CD8-positive, alpha-beta memory T cell (primary cell): ENCODE data around the gene GPC4. TPM values are rescaled to one million over a fixed set of nuclear protein-coding genes. Genes with fewer than 3 reads are reported as not detected.

Experiments
- CTCF ChIA-PET: fragments of 350-600 bp; sonication (Branson Sonifier 250); formaldehyde crosslinking; loops from one replicate; lab custom pipeline; 2021; ENCODE audit warnings: antibody characterized with exemption; lab: Charles Lee
- POLR2A ChIA-PET: fragments of 350-600 bp; sonication (Branson Sonifier 250); formaldehyde crosslinking; loops from one replicate; lab custom pipeline; 2021; ENCODE audit warnings: antibody characterized with exemption; lab: Charles Lee
- DNase-seq, 5 donors: peaks; one replicate each; pipeline versions ENCODE4 v3.0.0 to v3.0.0-alpha.2; 2020 to 2022; ENCODE audit warnings: mixed read lengths in 1 of 5
- H3K27ac ChIP-seq: one replicate; pipeline ENCODE4 v1.7.0; 2013; ENCODE audit warnings: low read depth, mild to moderate bottlenecking, low read length, moderate library complexity
- H3K27me3 ChIP-seq: 2 replicates; pipeline ENCODE4 v1.7.0; 2013; ENCODE audit warnings: low read length, mild to moderate bottlenecking; ENCODE audit not compliant: insufficient read depth, poor library complexity, severe bottlenecking
- H3K36me3 ChIP-seq: 2 replicates; pipeline ENCODE4 v1.7.0; 2013; ENCODE audit warnings: mild to moderate bottlenecking, low read length, moderate library complexity; ENCODE audit not compliant: insufficient read depth
- H3K4me1 ChIP-seq: 2 replicates; pipeline ENCODE4 v1.7.0; 2013; ENCODE audit warnings: mild to moderate bottlenecking, low read length, moderate library complexity; ENCODE audit not compliant: insufficient read depth
- H3K4me3 ChIP-seq: 2 replicates; pipeline ENCODE4 v1.7.0; 2013; ENCODE audit warnings: mild to moderate bottlenecking, low read length
- H3K9me3 ChIP-seq: 2 replicates; pipeline ENCODE4 v1.7.0; 2013; ENCODE audit warnings: mild to moderate bottlenecking, low read length
- H3K27ac Mint-ChIP-seq, 8 donors: one replicate each; pipeline ENCODE4 v1.8.0; 2020 to 2021; ENCODE audit warnings: mixed read lengths in 8 of 8, mild to moderate bottlenecking in 6 of 8, inconsistent platforms in 3 of 8, moderate library complexity in 3 of 8
- H3K27me3 Mint-ChIP-seq, 2 donors: one replicate each; pipeline ENCODE4 v1.8.0; 2020 to 2021; ENCODE audit warnings: mixed read lengths in 2 of 2, mild to moderate bottlenecking in 1 of 2, moderate library complexity in 1 of 2
- H3K36me3 Mint-ChIP-seq, 3 donors: one replicate each; pipeline ENCODE4 v1.8.0; 2020 to 2021; ENCODE audit warnings: mixed read lengths in 3 of 3, inconsistent platforms in 1 of 3, mild to moderate bottlenecking in 1 of 3
- H3K4me1 Mint-ChIP-seq, 3 donors: one replicate each; pipeline ENCODE4 v1.8.0; 2020 to 2021; ENCODE audit warnings: mixed read lengths in 3 of 3, inconsistent platforms in 1 of 3, mild to moderate bottlenecking in 1 of 3
- H3K4me3 Mint-ChIP-seq, 7 donors: one replicate each; pipeline ENCODE4 v1.8.0; 2020 to 2021; ENCODE audit warnings: mixed read lengths in 7 of 7, mild to moderate bottlenecking in 6 of 7, moderate library complexity in 4 of 7, inconsistent platforms in 2 of 7
- H3K9me3 Mint-ChIP-seq, 5 donors: one replicate each; pipeline ENCODE4 v1.8.0; 2020 to 2022; ENCODE audit warnings: mixed read lengths in 5 of 5, mild to moderate bottlenecking in 3 of 5, moderate library complexity in 2 of 5, inconsistent platforms in 1 of 5
- polyA plus RNA-seq: library from polyadenylated mRNA; unstranded; fragments of 300-500 nt; fragmentation: Illumina TruSeq; gene quantifications from one replicate; pipeline ENCODE4 v1.2.3, GENCODE V29; 2021
- total RNA-seq, 2 experiments: library from RNA; stranded (reverse); gene quantifications; one replicate each; pipeline ENCODE4 v1.2.3, GENCODE V29; 2021

The GPC4 gene
- total and polyA plus RNA-seq, 3 experiments from 2014 or later: not detected

DNA sequence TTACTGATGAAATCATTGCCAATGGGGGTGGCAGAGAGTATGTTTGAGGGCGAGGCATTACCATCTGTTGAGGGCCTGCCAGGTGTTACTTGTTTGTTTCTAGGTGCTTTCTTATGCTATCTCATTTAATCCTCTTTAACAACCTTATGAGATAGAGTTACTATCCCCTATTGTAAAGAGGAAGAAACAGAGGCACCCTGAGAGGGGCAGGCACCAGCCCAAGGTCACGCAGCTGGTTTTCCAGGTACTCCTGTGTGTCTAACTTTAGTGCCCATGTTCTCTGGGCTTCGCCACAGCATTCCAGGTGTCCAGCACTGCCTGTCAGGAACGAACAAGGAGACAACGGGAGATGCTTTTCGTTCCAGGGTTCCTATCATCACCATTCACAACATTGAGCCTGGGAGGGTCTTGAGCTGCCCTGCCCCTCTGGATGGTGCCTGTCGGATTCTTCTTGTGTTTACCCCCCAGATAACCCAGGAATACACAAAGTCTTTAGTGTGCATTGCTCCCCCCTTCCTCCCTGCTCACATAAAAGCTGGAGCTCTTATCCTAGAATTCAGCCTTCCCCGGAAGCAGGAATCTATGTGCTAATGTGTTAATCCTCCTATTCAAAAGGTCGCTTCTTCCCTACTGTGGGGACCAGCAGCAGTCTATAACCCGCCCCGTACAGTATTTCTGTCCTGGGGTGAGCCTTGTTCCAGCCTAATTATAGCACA, 24.9 kb upstream of the GPC4 start:
- no peaks in the 10 kb centered on the region for H3K9me3 ChIP-seq
- ChIA-PET CTCF (no interaction called here), POLR2A (no interaction called here)
- Mint-ChIP-seq H3K4me3 (no peak overlapping the region), H3K9me3 (no peaks in the 10 kb centered on the region), H3K27me3 (peaks cover 0 to 10% of the 10 kb centered on the region in 2 donors), H3K4me1 (peaks cover 0 to 6% (median 1%) of the 10 kb centered on the region in 3 donors), H3K36me3 (no peaks in the 10 kb centered on the region), H3K27ac (no peak overlapping the region)
- H3K27ac ChIP-seq: no peak overlapping the region
- H3K27me3 ChIP-seq: no peaks in the 10 kb centered on the region
- H3K36me3 ChIP-seq: no peaks in the 10 kb centered on the region
- no peak overlapping the region for H3K4me3 ChIP-seq
- DNase-seq: no peak
- no peaks in the 10 kb centered on the region for H3K4me1 ChIP-seq

DNA sequence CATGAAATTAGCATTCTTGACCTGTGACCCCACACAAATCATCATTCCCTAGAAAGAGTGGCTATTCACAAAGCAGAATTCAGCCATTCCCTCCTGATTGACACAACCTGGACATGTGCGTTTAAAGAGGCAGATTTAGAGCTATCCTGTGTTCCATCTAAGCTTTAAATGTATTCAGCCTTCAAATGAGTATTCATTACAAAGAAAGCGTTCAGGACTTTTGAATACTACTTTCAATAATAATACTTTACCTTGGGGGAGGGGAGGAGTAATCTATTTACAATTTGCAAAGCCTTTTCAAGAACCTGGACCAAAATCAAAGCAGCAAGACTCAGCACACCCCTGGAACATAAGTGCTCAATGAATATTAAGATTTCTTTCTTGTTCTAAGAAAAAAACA, 22.5 kb upstream of the GPC4 start:
- no peaks in the 10 kb centered on the region for H3K4me1 Mint-ChIP-seq
- no peaks in the 10 kb centered on the region for H3K36me3 Mint-ChIP-seq
- H3K4me1 ChIP-seq: no peaks in the 10 kb centered on the region
- H3K9me3 Mint-ChIP-seq: no peaks in the 10 kb centered on the region
- peaks cover 0 to 7% of the 10 kb centered on the region in 2 donors for H3K27me3 Mint-ChIP-seq
- H3K27me3 ChIP-seq: no peaks in the 10 kb centered on the region
- DNase-seq: no peak
- no peak overlapping the region for H3K27ac Mint-ChIP-seq
- no peaks in the 10 kb centered on the region for H3K9me3 ChIP-seq
- ChIA-PET POLR2A (no interaction called here), CTCF (no interaction called here)
- H3K27ac ChIP-seq: no peak overlapping the region
- H3K4me3 ChIP-seq: no peak overlapping the region
- H3K4me3 Mint-ChIP-seq: no peak overlapping the region
- no peaks in the 10 kb centered on the region for H3K36me3 ChIP-seq

DNA sequence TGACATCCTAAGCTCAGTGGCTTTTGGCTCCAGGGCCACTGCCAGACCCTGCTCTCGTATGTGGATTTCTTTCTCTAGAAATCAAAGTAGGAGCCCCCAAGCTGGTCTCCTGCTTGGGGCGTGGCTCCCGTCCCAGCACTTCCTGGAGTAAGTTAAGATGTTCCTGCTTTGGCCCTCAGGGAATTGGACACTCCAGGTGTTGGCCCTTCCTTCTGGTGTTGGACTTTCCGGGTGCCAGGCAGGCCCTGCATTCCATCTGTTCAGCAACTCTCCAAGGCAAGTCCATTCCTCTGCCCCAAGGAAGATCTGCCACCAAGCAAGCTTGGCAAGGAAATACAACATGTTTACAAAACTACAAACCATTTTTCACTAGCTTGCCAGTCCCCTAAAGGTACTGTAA, 22.1 kb upstream of the GPC4 start:
- H3K36me3 ChIP-seq: no peaks in the 10 kb centered on the region
- H3K4me3 Mint-ChIP-seq: no peak overlapping the region

DNA sequence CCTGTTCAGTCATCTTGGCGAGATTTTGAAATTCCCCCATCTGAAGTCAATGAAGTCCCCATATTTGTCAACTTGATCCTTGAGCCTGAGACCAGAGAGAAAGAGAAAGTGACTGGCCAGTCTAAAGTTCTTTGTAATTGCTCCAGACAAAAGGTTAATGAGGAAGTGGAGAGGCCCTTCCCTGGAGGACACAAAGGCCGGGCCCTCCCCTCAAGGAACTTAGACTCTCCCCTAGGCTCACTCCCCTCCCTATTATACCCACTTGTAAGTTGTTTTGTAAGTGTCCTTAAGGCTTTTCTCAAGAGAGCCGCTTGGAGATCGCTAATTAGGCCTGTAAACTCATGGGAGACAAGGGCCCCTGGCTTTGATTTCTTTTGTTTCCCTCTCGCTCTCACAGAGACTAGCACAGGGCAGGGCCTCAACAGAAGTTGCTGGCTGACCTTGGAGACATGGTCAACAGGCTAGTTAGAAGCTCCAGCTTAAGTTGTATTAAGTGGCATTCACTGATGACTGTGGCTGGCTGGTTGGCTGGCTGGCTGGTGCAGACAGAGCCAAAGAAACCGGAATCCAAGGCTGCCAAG, 20.3 kb upstream of the GPC4 start:
- Histone ChIP-seq H3K4me1 (no peaks in the 10 kb centered on the region), H3K4me3 (no peak overlapping the region), H3K36me3 (no peaks in the 10 kb centered on the region), H3K9me3 (no peaks in the 10 kb centered on the region), H3K27me3 (no peaks in the 10 kb centered on the region), H3K27ac (no peak overlapping the region)
- no peaks in the 10 kb centered on the region for H3K4me1 Mint-ChIP-seq
- peaks cover 0 to 12% of the 10 kb centered on the region in 2 donors for H3K27me3 Mint-ChIP-seq
- DNase-seq: no peak
- no peaks in the 10 kb centered on the region for H3K36me3 Mint-ChIP-seq
- ChIA-PET POLR2A (no interaction called here), CTCF (no interaction called here)
- H3K4me3 Mint-ChIP-seq: no peak overlapping the region
- H3K27ac Mint-ChIP-seq: no peak overlapping the region
- H3K9me3 Mint-ChIP-seq: no peaks in the 10 kb centered on the region

More for the DNA sequence above, 22.1 kb upstream of the GPC4 start:
- H3K4me1 ChIP-seq: no peaks in the 10 kb centered on the region
- no peaks in the 10 kb centered on the region for H3K27me3 ChIP-seq
- no peak for DNase-seq
- no peaks in the 10 kb centered on the region for H3K4me1 Mint-ChIP-seq
- no peaks in the 10 kb centered on the region for H3K36me3 Mint-ChIP-seq
- H3K9me3 Mint-ChIP-seq: no peaks in the 10 kb centered on the region
- no peak overlapping the region for H3K27ac ChIP-seq
- peaks cover 0 to 7% of the 10 kb centered on the region in 2 donors for H3K27me3 Mint-ChIP-seq
- ChIA-PET POLR2A (no interaction called here), CTCF (no interaction called here)
- no peaks in the 10 kb centered on the region for H3K9me3 ChIP-seq
- no peak overlapping the region for H3K4me3 ChIP-seq
- no peak overlapping the region for H3K27ac Mint-ChIP-seq

DNA sequence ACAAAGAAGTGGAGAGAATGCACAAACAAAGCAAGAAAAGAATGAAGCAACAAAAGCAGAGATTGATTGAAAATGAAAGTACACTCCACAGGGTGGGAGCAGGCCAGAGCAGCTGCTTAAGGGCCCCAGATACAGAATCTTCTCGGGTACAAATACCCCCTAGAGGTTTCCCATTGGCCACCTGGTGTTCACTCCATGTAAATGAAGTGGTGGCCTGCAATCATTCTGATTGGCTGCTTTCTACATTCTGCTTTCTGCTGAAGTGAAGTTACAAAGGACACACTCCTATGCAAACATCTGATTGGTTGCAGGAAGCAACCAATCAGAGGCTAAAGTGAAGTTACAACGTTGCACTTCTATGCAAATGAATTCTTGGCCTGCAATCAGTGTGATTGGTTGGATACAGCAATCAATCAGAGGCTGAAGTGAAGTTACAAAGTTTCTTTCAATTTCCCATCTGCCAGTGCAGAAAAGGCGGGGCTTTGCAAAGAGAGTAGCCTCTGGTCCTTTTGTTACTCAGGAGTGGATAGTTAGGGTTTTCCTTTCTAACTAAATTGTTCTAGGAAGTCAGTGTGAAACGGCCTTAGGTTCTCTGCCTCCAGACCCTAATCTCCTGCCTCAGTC, 19.0 kb upstream of the GPC4 start:
- no peak for DNase-seq
- Histone ChIP-seq H3K4me3 (no peak overlapping the region), H3K27ac (no peak overlapping the region), H3K36me3 (no peaks in the 10 kb centered on the region), H3K4me1 (no peaks in the 10 kb centered on the region), H3K27me3 (no peaks in the 10 kb centered on the region), H3K9me3 (no peaks in the 10 kb centered on the region)
- Mint-ChIP-seq H3K27ac (no peak overlapping the region), H3K9me3 (no peaks in the 10 kb centered on the region), H3K4me1 (no peaks in the 10 kb centered on the region), H3K4me3 (no peak overlapping the region), H3K36me3 (no peaks in the 10 kb centered on the region), H3K27me3 (peaks cover 0 to 8% of the 10 kb centered on the region in 2 donors)
- ChIA-PET POLR2A (no interaction called here), CTCF (no interaction called here)

DNA sequence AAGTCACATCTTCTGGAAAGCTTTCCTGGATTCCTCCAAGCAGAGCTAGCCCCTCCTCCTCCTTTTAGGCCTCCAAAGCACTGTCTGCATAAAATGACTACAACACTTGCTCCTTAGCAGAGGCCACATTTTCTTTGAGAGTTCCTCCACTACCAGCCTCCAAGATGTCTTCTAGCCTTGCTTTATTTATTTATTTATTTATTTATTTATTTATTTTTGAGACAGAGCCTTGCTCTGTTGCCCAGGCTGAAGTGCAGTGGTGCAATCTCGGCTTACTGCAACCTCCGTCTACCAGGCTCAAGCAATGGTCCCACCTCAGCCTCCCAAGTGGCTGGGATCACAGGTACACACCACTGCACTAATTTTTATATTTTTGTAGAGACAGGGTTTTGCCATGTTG, 4.6 kb upstream of the GPC4 start:
- no peaks in the 10 kb centered on the region for H3K36me3 ChIP-seq
- Mint-ChIP-seq H3K36me3 (no peaks in the 10 kb centered on the region), H3K4me1 (peaks cover 0 to 6% (median 0%) of the 10 kb centered on the region in 3 donors), H3K27ac (no peak overlapping the region), H3K9me3 (peaks cover 0 to 2% (median 0%) of the 10 kb centered on the region in 5 donors), H3K27me3 (peaks cover 18 to 29% of the 10 kb centered on the region in 2 donors), H3K4me3 (no peak overlapping the region)
- H3K9me3 ChIP-seq: no peaks in the 10 kb centered on the region
- H3K27ac ChIP-seq: no peak overlapping the region
- no peak for DNase-seq
- no peak overlapping the region for H3K4me3 ChIP-seq
- H3K4me1 ChIP-seq: no peaks in the 10 kb centered on the region
- H3K27me3 ChIP-seq: no peaks in the 10 kb centered on the region
- CTCF ChIA-PET: no interaction called here
- POLR2A ChIA-PET: no interaction called here

DNA sequence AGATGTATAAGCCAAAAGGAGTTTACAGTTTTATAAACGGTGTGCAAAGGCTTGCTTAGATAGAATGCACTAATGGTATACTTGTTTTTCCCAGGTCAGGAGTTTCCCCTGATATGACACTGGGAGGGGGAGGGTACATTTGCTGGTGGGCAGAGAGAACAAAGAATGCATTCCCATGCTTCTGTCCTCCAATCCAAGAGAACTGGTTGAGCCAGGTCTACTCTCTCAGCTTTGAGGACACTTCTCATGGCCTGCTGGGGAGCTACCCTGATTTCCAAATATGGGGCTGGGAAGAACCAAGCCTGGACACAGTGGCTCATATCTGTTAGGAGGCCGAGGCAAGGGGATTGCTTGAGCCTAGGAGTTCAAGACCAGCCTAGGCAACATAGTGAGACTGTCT, 3.3 kb upstream of the GPC4 start:
- Histone ChIP-seq H3K9me3 (no peaks in the 10 kb centered on the region), H3K4me1 (no peaks in the 10 kb centered on the region), H3K27me3 (no peaks in the 10 kb centered on the region), H3K27ac (no peak overlapping the region), H3K4me3 (no peak overlapping the region), H3K36me3 (no peaks in the 10 kb centered on the region)
- Mint-ChIP-seq H3K9me3 (peaks cover 0 to 2% (median 0%) of the 10 kb centered on the region in 5 donors), H3K4me3 (no peak overlapping the region), H3K4me1 (peaks cover 0 to 12% (median 0%) of the 10 kb centered on the region in 3 donors), H3K36me3 (no peaks in the 10 kb centered on the region), H3K27ac (peak overlapping the region in 1 of 8 donors; percentile 9), H3K27me3 (peaks cover 16 to 38% of the 10 kb centered on the region in 2 donors)
- ChIA-PET POLR2A (no interaction called here), CTCF (no interaction called here)
- no peak for DNase-seq

DNA sequence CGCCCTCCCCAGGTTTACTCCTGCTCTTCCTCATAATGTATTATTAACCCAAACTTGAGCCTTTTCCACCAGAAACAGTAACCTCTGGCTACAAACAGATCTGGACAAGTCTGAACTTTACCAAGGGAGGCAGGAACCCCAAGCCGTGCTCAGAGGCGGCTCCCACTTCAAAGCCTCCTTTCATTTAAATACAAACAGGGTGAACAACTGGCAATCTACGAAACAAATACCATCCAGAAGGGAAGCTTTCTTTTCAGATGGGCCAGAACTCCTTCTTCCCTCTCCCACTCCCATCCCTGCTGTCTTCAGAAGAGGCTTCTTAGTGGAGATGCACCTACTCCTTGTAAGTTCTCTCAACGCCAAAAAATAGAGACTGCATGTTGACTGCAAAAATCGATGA, 2.1 kb upstream of the GPC4 start:
- H3K4me1 Mint-ChIP-seq: peaks cover 0 to 12% (median 0%) of the 10 kb centered on the region in 3 donors
- no peak overlapping the region for H3K4me3 Mint-ChIP-seq
- Histone ChIP-seq H3K4me1 (no peaks in the 10 kb centered on the region), H3K27me3 (no peaks in the 10 kb centered on the region), H3K36me3 (no peaks in the 10 kb centered on the region), H3K4me3 (no peak overlapping the region), H3K27ac (no peak overlapping the region), H3K9me3 (no peaks in the 10 kb centered on the region)
- DNase-seq: no peak
- ChIA-PET CTCF (no interaction called here), POLR2A (no interaction called here)
- H3K36me3 Mint-ChIP-seq: no peaks in the 10 kb centered on the region
- H3K27ac Mint-ChIP-seq: no peak overlapping the region
- peaks cover 0 to 2% (median 0%) of the 10 kb centered on the region in 5 donors for H3K9me3 Mint-ChIP-seq
- H3K27me3 Mint-ChIP-seq: peaks cover 23 to 41% of the 10 kb centered on the region in 2 donors
